Posterior vena cava (tissue), 2 donors: Measurements from ENCODE around the gene PRR15L. TPM values are rescaled to one million over a fixed set of nuclear protein-coding genes. Genes with fewer than 3 reads are reported as not detected.
A peak's percentile ranks its signal among the peaks of the same experiment; 100 is the strongest.
"Not testable (repeated sequence)": the region's sequence is repeated elsewhere in the genome, so short reads cannot be mapped to it uniquely, and the experiment has no call there.

Source experiments
- DNase-seq: peaks from one replicate; pipeline ENCODE4 v3.0.0-alpha.2; 2020; ENCODE audit warnings: low spot score
- intact Hi-C, 2 donors: fragments of 100-400 bp; cut with DNase I; formaldehyde crosslinking; loops; one replicate each; pipeline versions ENCODE4 v1.14.1 to v1.14.2; 2022 to 2023
- total RNA-seq, 2 donors: library from RNA; stranded (reverse); fragmentation: NEBNext Ultra II Directional; extraction: Animal tissue kit (Norgen Biotek cat#: 25700); gene quantifications; one replicate each; pipeline ENCODE4 v1.2.1, GENCODE V29; 2021
- donor health status: DM: yes; HTN: yes; CAD: no.
- donor health status: DM: yes; HTN: yes; CAD: no.

PRR15L gene
- total RNA-seq, 2 donors from 2014 or later: not detected

GRCh38 chr17:47990962-47991731 is 33.5 kb upstream of the PRR15L start:
- DNase-seq: no peak
- intact Hi-C loops: no loop called here

GRCh38 chr17:47989700-47990099 is 32.0 kb upstream of the PRR15L start:
- intact Hi-C loops: no loop called here
- DNase-seq: no peak

GRCh38 chr17:47989159-47989558 is 31.5 kb upstream of the PRR15L start:
- intact Hi-C loops: no loop called here
- no peak for DNase-seq

- DNase-seq, intact Hi-C loops: not testable (repeated sequence)
Observed at GRCh38 chr17:47988445-47988844, 30.8 kb upstream of the PRR15L start.

GRCh38 chr17:47987240-47987835 is 29.7 kb upstream of the PRR15L start:
- intact Hi-C loops: no loop called here
- DNase-seq: peak; percentile 82

- intact Hi-C loops: no loop called here
- DNase-seq: no peak
Observed at GRCh38 chr17:47986520-47986919, 28.8 kb upstream of the PRR15L start.

GRCh38 chr17:47983492-47984223 is 26.0 kb upstream of the PRR15L start:
- intact Hi-C loops: loop anchor here in 1 of 2 donors (5.0 kb wide), 1 partner anchor 34 kb away; no protein-coding TSS in a partner anchor
- DNase-seq: no peak

GRCh38 chr17:47982645-47983390 is 25.1 kb upstream of the PRR15L start:
- no peak for DNase-seq
- intact Hi-C loops: loop anchor here in 1 of 2 donors (5.0 kb wide), 1 partner anchor 34 kb away; no protein-coding TSS in a partner anchor

GRCh38 chr17:47982091-47982617 is 24.5 kb upstream of the PRR15L start:
- DNase-seq: no peak
- intact Hi-C loops: loop anchor here in 1 of 2 donors (5.0 kb wide), 1 partner anchor 35 kb away; no protein-coding TSS in a partner anchor

- no peak for DNase-seq
- intact Hi-C loops: loop anchor here in 1 of 2 donors (5.0 kb wide), 1 partner anchor 36 kb away; no protein-coding TSS in a partner anchor
Observed at GRCh38 chr17:47981462-47981861, 23.8 kb upstream of the PRR15L start.

- intact Hi-C loops: loop anchor here in 1 of 2 donors (5.0 kb wide), 1 partner anchor 37 kb away; no protein-coding TSS in a partner anchor
- DNase-seq: no peak
Observed at GRCh38 chr17:47980541-47980940, 22.9 kb upstream of the PRR15L start.

- intact Hi-C loops: loop anchor here in 1 of 2 donors (5.0 kb wide), 1 partner anchor 34 kb away; no protein-coding TSS in a partner anchor
- DNase-seq: peak; percentile 87
Observed at GRCh38 chr17:47978324-47978723, 20.6 kb upstream of the PRR15L start.

GRCh38 chr17:47975823-47976205 is 18.1 kb upstream of the PRR15L start:
- no peak for DNase-seq
- intact Hi-C loops: loop anchor here (2.0 to 5.0 kb wide), 2 partner anchors 36 to 49 kb away; no protein-coding TSS in a partner anchor

GRCh38 chr17:47975189-47975822 is 17.6 kb upstream of the PRR15L start:
- intact Hi-C loops: loop anchor here in 1 of 2 donors (5.0 kb wide), 1 partner anchor 37 kb away; no protein-coding TSS in a partner anchor
- no peak for DNase-seq

GRCh38 chr17:47973541-47973940 is 15.9 kb upstream of the PRR15L start:
- DNase-seq: no peak
- intact Hi-C loops: no loop called here

- intact Hi-C loops: no loop called here
- DNase-seq: peak; percentile 100
Observed at GRCh38 chr17:47970725-47971499, 13.2 kb upstream of the PRR15L start, which contains the start of gene CDK5RAP3. TSS of gene CDK5RAP3 (plus strand) at chr17:47971113. CDS start at chr17:47971147, 34 bp downstream.
